ENCODE results near the gene KBTBD13.

GRCh38 chr15:65034719-65035118, 41.8 kb upstream of the KBTBD13 start:
- no peak for TF ChIP-seq POLR2AphosphoS5 (IDR thresholded peaks at IDR 0.05; ENCODE audit: low read depth, low read length)
- no peak for TF ChIP-seq REST (IDR thresholded peaks at IDR 0.05; ENCODE audit: insufficient read depth in 1 of 2, low read depth in 2 of 2, low read length in 2 of 2)

All from PFSK-1 (cell line).